Stimulated activated naive CD8-positive, alpha-beta T cell treated with anti-CD3 and anti-CD28 coated beads, Interleukin-15, amount 100 ng/mL, for 72 hours (primary cell): ENCODE results near the gene CCSER2.
"Not testable (repeated sequence)": the region's sequence is repeated elsewhere in the genome, so short reads cannot be mapped to it uniquely, and the experiment has no call there.

Experiments
- ATAC-seq: fragments of 150-1000 bp; cut with Tn5 transposase; 2 replicates; pipeline ENCODE4 v1.10.0; 2021; ENCODE audit warnings: mild to moderate bottlenecking, moderate library complexity
- DNase-seq, 2 donors: peaks; one replicate each; pipeline ENCODE4 v3.0.0; 2021 to 2022
- H3K27ac Mint-ChIP-seq, 2 donors: one replicate each; pipeline ENCODE4 v1.8.0; 2022; ENCODE audit warnings: mild to moderate bottlenecking in 2 of 2, mixed read lengths in 2 of 2, moderate library complexity in 2 of 2
- H3K27me3 Mint-ChIP-seq: one replicate; pipeline ENCODE4 v1.8.0; 2022; ENCODE audit warnings: mixed read lengths
- H3K4me1 Mint-ChIP-seq: one replicate; pipeline ENCODE4 v1.8.0; 2022; ENCODE audit warnings: mild to moderate bottlenecking, mixed read lengths
- H3K4me3 Mint-ChIP-seq, 2 donors: one replicate each; pipeline ENCODE4 v1.8.0; 2022; ENCODE audit warnings: mild to moderate bottlenecking in 2 of 2, mixed read lengths in 2 of 2, moderate library complexity in 1 of 2
- H3K9me3 Mint-ChIP-seq, 2 donors: one replicate each; pipeline ENCODE4 v1.8.0; 2022; ENCODE audit warnings: mixed read lengths in 2 of 2

The CCSER2 gene

GRCh38 chr10:84328418-84329195 is at the start of gene CCSER2:
TSS of gene CCSER2 (plus strand) at chr10:84328589. CDS start at chr10:84371053, 42,464 bp downstream.
- ATAC-seq (peak; percentile 82), DNase-seq (peak; percentile 93 to 94)
- H3K27me3 Mint-ChIP-seq: no peaks in the 10 kb centered on the region
- no peaks in the 10 kb centered on the region for H3K9me3 Mint-ChIP-seq
- H3K4me1 Mint-ChIP-seq: peaks cover 27% of the 10 kb centered on the region
- H3K4me3 Mint-ChIP-seq: peak within 1 kb of the TSS; percentile 89 to 97
- H3K27ac Mint-ChIP-seq: peak within 1 kb of the TSS; percentile 98 to 100

GRCh38 chr10:84279876-84280475 is 48.4 kb upstream of the CCSER2 start:
- Mint-ChIP-seq H3K4me3 (peak overlapping the region; percentile 21 to 53), H3K27ac (peak overlapping the region in 1 of 2 donors; percentile 20)
- DNase-seq, H3K4me1 Mint-ChIP-seq, H3K9me3 Mint-ChIP-seq, ATAC-seq, H3K27me3 Mint-ChIP-seq: not testable (repeated sequence)

- H3K9me3 Mint-ChIP-seq: no peaks in the 10 kb centered on the region
- ATAC-seq (no peak), DNase-seq (no peak)
- no peak overlapping the region for H3K27ac Mint-ChIP-seq
- peaks cover 8% of the 10 kb centered on the region for H3K27me3 Mint-ChIP-seq
- H3K4me1 Mint-ChIP-seq: no peaks in the 10 kb centered on the region
- H3K4me3 Mint-ChIP-seq: no peak overlapping the region
Measured at GRCh38 chr10:84286695-84287094, 41.7 kb upstream of the CCSER2 start.

- peaks cover 8% of the 10 kb centered on the region for H3K27me3 Mint-ChIP-seq
Measured at GRCh38 chr10:84288151-84288550, 40.2 kb upstream of the CCSER2 start.

GRCh38 chr10:84289521-84290200 is 38.7 kb upstream of the CCSER2 start:
- Mint-ChIP-seq H3K27me3 (peaks cover 8% of the 10 kb centered on the region), H3K9me3 (no peaks in the 10 kb centered on the region), H3K4me1 (peaks cover 15% of the 10 kb centered on the region), H3K4me3 (no peak overlapping the region), H3K27ac (no peak overlapping the region)
- DNase-seq (no peak), ATAC-seq (no peak)

More at GRCh38 chr10:84288151-84288550, 40.2 kb upstream of the CCSER2 start:
- no peak for ATAC-seq
- H3K9me3 Mint-ChIP-seq: no peaks in the 10 kb centered on the region
- H3K4me3 Mint-ChIP-seq: no peak overlapping the region
- no peak overlapping the region for H3K27ac Mint-ChIP-seq
- no peak for DNase-seq
- no peaks in the 10 kb centered on the region for H3K4me1 Mint-ChIP-seq

GRCh38 chr10:84290235-84290634 is 38.2 kb upstream of the CCSER2 start:
- no peak overlapping the region for H3K4me3 Mint-ChIP-seq
- DNase-seq: no peak
- H3K27ac Mint-ChIP-seq: no peak overlapping the region
- no peaks in the 10 kb centered on the region for H3K9me3 Mint-ChIP-seq
- peaks cover 8% of the 10 kb centered on the region for H3K27me3 Mint-ChIP-seq
- ATAC-seq: no peak
- peaks cover 21% of the 10 kb centered on the region for H3K4me1 Mint-ChIP-seq

- peaks cover 8% of the 10 kb centered on the region for H3K27me3 Mint-ChIP-seq
- H3K4me1 Mint-ChIP-seq: peaks cover 21% of the 10 kb centered on the region
- ATAC-seq (no peak), DNase-seq (no peak)
- no peak overlapping the region for H3K27ac Mint-ChIP-seq
- H3K4me3 Mint-ChIP-seq: no peak overlapping the region
- no peaks in the 10 kb centered on the region for H3K9me3 Mint-ChIP-seq
Measured at GRCh38 chr10:84291384-84291783, 37.0 kb upstream of the CCSER2 start.

GRCh38 chr10:84292502-84292901 is 35.9 kb upstream of the CCSER2 start:
- H3K4me3 Mint-ChIP-seq: no peak overlapping the region
- H3K4me1 Mint-ChIP-seq: peaks cover 21% of the 10 kb centered on the region
- H3K27ac Mint-ChIP-seq: no peak overlapping the region
- H3K9me3 Mint-ChIP-seq: no peaks in the 10 kb centered on the region
- peaks cover 8% of the 10 kb centered on the region for H3K27me3 Mint-ChIP-seq
- DNase-seq: no peak
- no peak for ATAC-seq

GRCh38 chr10:84293171-84293570 is 35.2 kb upstream of the CCSER2 start:
- DNase-seq (no peak), ATAC-seq (no peak)
- H3K27ac Mint-ChIP-seq: no peak overlapping the region
- no peaks in the 10 kb centered on the region for H3K9me3 Mint-ChIP-seq
- H3K27me3 Mint-ChIP-seq: peaks cover 10% of the 10 kb centered on the region
- no peak overlapping the region for H3K4me3 Mint-ChIP-seq
- H3K4me1 Mint-ChIP-seq: peaks cover 21% of the 10 kb centered on the region

GRCh38 chr10:84293574-84294016 is 34.8 kb upstream of the CCSER2 start:
- peak in 1 of 2 donors; percentile 60 for DNase-seq
- Mint-ChIP-seq H3K4me3 (peak overlapping the region in 1 of 2 donors; percentile 19), H3K27me3 (peaks cover 14% of the 10 kb centered on the region), H3K9me3 (no peaks in the 10 kb centered on the region), H3K27ac (no peak overlapping the region), H3K4me1 (peaks cover 21% of the 10 kb centered on the region)
- peak; percentile 91 for ATAC-seq

- H3K4me1 Mint-ChIP-seq: peaks cover 21% of the 10 kb centered on the region
- no peaks in the 10 kb centered on the region for H3K9me3 Mint-ChIP-seq
- H3K27ac Mint-ChIP-seq: peak overlapping the region in 1 of 2 donors; percentile 87
- H3K27me3 Mint-ChIP-seq: peaks cover 12% of the 10 kb centered on the region
- ATAC-seq: peak; percentile 84
- H3K4me3 Mint-ChIP-seq: peak overlapping the region in 1 of 2 donors; percentile 47
- DNase-seq: peak in 1 of 2 donors; percentile 34
Measured at GRCh38 chr10:84294766-84295447, 33.5 kb upstream of the CCSER2 start.

- Mint-ChIP-seq H3K27ac (no peak overlapping the region), H3K4me1 (peaks cover 21% of the 10 kb centered on the region), H3K9me3 (no peaks in the 10 kb centered on the region), H3K4me3 (no peak overlapping the region), H3K27me3 (peaks cover 12% of the 10 kb centered on the region)
- no peak for ATAC-seq
- DNase-seq: no peak
Measured at GRCh38 chr10:84296091-84296981, 32.1 kb upstream of the CCSER2 start.

GRCh38 chr10:84298057-84298456 is 30.3 kb upstream of the CCSER2 start:
- Mint-ChIP-seq H3K27me3 (peaks cover 24% of the 10 kb centered on the region), H3K4me3 (no peak overlapping the region), H3K27ac (peak overlapping the region in 1 of 2 donors; percentile 59), H3K4me1 (peaks cover 21% of the 10 kb centered on the region), H3K9me3 (no peaks in the 10 kb centered on the region)
- ATAC-seq (no peak), DNase-seq (no peak)

GRCh38 chr10:84302223-84302622 is 26.2 kb upstream of the CCSER2 start:
- no peak overlapping the region for H3K27ac Mint-ChIP-seq
- no peak overlapping the region for H3K4me3 Mint-ChIP-seq
- peaks cover 7 to 9% of the 10 kb centered on the region in 2 donors for H3K9me3 Mint-ChIP-seq
- peaks cover 15% of the 10 kb centered on the region for H3K4me1 Mint-ChIP-seq
- peaks cover 24% of the 10 kb centered on the region for H3K27me3 Mint-ChIP-seq
- ATAC-seq (peak; percentile 28), DNase-seq (no peak)
